HG03280 (cell line): Measurements from ENCODE around the gene RETREG1.
"Not testable (repeated sequence)": the region's sequence is repeated elsewhere in the genome, so short reads cannot be mapped to it uniquely, and the experiment has no call there.

ENCODE experiments used
- ATAC-seq: cut with Tn5 transposase; IDR thresholded peaks from one replicate; pipeline ENCODE4 v1.9.1; 2021; ENCODE audit warnings: mild to moderate bottlenecking, moderate library complexity; ENCODE audit not compliant: unreplicated experiment

The RETREG1 gene

GRCh38 chr5:16492398-16493140 lies 124.2 kb downstream of the RETREG1 start:
- ATAC-seq: no peak

GRCh38 chr5:16490911-16491310 lies 125.9 kb downstream of the RETREG1 start:
- no peak for ATAC-seq

GRCh38 chr5:16489322-16489791 lies 127.4 kb downstream of the RETREG1 start:
- ATAC-seq: peak; percentile 85

- no peak for ATAC-seq
These were observed 129.3 kb downstream of the RETREG1 start for GRCh38 chr5:16487456-16487855.

GRCh38 chr5:16486711-16487111 lies 130.1 kb downstream of the RETREG1 start:
- ATAC-seq: no peak

GRCh38 chr5:16485656-16486055 lies 131.1 kb downstream of the RETREG1 start:
- ATAC-seq: no peak

GRCh38 chr5:16484081-16484480 lies 132.7 kb downstream of the RETREG1 start:
- ATAC-seq: no peak

GRCh38 chr5:16483361-16483760 lies 133.4 kb downstream of the RETREG1 start:
- ATAC-seq: no peak

- no peak for ATAC-seq
These were observed 133.9 kb downstream of the RETREG1 start for GRCh38 chr5:16482891-16483290.

- ATAC-seq: no peak
These were observed 135.8 kb downstream of the RETREG1 start for GRCh38 chr5:16480821-16481538.

GRCh38 chr5:16480144-16480543 lies 136.7 kb downstream of the RETREG1 start:
- no peak for ATAC-seq

- ATAC-seq: no peak
These were observed 139.3 kb downstream of the RETREG1 start for GRCh38 chr5:16477541-16477940.

- not testable (repeated sequence) for ATAC-seq
These were observed 140.4 kb downstream of the RETREG1 start for GRCh38 chr5:16476417-16476816.

- no peak for ATAC-seq
These were observed 145.4 kb downstream of the RETREG1 start for GRCh38 chr5:16471387-16471786.

GRCh38 chr5:16467363-16468219 lies 149.2 kb downstream of the RETREG1 start:
- peak; percentile 72 for ATAC-seq

GRCh38 chr5:16465544-16466432 lies 151.0 kb downstream of the RETREG1 start, which contains the start of gene ZNF622:
Gene ZNF622, minus strand, starts transcription at chr5:16465800. Its CDS starts 135 bp downstream, at chr5:16465665.
- ATAC-seq: peak; percentile 85

- no peak for ATAC-seq
These were observed 151.9 kb downstream of the RETREG1 start for GRCh38 chr5:16464664-16465543.

- no peak for ATAC-seq
These were observed 152.6 kb downstream of the RETREG1 start for GRCh38 chr5:16464231-16464630.

- ATAC-seq: no peak
These were observed 155.0 kb downstream of the RETREG1 start for GRCh38 chr5:16461782-16462181.
